DND-41 (cell line): ENCODE measurements around the gene OTOP3.

Experiments
- CTCF ChIP-seq: IDR thresholded peaks from 2 replicates; pipeline ENCODE4 v1.5.1; 2012; ENCODE audit warnings: borderline replicate concordance, low read length, moderate library complexity, mild to moderate bottlenecking; ENCODE audit not compliant: poor library complexity, severe bottlenecking; ENCODE audit errors: extremely low read depth
- EZH2 ChIP-seq: IDR thresholded peaks from 3 replicates; pipeline ENCODE4 v1.6.1; 2012; ENCODE audit warnings: borderline replicate concordance, low read depth, mild to moderate bottlenecking, moderate library complexity, low read length, inconsistent platforms; ENCODE audit not compliant: severe bottlenecking

- no peak for TF ChIP-seq CTCF
- no peak for TF ChIP-seq EZH2
Observed at GRCh38 chr17:74968361-74968780, 32.7 kb downstream of the OTOP3 start.
